Measurements from ENCODE around the gene TMC7.

Gene TMC7

DNA sequence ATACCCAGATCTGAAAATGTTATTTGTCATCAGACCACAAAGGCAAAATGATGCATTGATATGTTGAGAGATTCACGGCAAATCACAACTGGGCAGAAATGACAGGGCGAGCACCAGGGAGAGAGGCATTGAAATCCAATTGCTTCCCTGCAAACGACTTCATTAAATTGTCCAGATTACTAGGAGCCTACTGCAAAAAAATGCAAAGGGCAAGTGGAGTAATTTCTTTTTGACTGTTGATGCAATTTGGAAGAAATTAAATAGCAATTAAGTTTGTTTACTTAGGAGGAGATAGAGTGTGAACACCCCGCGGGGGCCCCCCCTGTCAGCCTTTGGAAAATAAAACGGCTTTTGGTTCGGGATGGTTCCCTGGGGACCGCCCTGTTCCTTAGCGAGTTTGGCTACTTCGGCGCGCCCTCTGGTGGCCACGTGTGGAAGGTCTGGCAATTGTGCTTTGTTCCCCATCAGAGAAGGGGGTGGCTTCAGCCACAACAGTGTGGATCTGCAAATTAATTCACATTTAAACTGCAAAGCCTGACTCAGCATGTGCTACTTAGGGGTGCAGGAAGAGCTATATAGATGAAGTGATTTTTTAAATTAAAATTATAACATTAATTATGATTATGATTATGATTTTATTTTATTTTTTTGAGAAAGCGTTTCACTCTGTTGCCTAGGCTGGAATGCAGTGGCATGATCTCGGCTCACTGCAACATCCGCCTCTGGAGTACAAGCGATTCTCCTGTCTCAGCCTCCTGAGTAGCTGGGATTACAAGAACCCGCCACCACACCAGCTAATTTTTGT is 14.5 kb upstream of the TMC7 start (continued):
- TF ChIP-seq, protein P1, sequence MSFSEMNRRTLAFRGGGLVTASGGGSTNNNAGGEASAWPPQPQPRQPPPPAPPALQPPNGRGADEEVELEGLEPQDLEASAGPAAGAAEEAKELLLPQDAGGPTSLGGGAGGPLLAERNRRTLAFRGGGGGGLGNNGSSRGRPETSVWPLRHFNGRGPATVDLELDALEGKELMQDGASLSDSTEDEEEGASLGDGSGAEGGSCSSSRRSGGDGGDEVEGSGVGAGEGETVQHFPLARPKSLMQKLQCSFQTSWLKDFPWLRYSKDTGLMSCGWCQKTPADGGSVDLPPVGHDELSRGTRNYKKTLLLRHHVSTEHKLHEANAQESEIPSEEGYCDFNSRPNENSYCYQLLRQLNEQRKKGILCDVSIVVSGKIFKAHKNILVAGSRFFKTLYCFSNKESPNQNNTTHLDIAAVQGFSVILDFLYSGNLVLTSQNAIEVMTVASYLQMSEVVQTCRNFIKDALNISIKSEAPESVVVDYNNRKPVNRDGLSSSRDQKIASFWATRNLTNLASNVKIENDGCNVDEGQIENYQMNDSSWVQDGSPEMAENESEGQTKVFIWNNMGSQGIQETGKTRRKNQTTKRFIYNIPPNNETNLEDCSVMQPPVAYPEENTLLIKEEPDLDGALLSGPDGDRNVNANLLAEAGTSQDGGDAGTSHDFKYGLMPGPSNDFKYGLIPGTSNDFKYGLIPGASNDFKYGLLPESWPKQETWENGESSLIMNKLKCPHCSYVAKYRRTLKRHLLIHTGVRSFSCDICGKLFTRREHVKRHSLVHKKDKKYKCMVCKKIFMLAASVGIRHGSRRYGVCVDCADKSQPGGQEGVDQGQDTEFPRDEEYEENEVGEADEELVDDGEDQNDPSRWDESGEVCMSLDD (tag by site-specific recombination; IDR thresholded peaks at IDR 0.05), result no peak
- no peak for TF ChIP-seq ZNF747 (tag by site-specific recombination; IDR thresholded peaks at IDR 0.05)
- TF ChIP-seq SCRT2 (tag by site-specific recombination; IDR thresholded peaks at IDR 0.05), result no peak
- TF ChIP-seq, protein P2, sequence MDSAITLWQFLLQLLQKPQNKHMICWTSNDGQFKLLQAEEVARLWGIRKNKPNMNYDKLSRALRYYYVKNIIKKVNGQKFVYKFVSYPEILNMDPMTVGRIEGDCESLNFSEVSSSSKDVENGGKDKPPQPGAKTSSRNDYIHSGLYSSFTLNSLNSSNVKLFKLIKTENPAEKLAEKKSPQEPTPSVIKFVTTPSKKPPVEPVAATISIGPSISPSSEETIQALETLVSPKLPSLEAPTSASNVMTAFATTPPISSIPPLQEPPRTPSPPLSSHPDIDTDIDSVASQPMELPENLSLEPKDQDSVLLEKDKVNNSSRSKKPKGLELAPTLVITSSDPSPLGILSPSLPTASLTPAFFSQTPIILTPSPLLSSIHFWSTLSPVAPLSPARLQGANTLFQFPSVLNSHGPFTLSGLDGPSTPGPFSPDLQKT (IDR thresholded peaks at IDR 0.05; ENCODE audit: borderline replicate concordance, low read depth, low read length), result no peak
- TF ChIP-seq ZNF501 (tag by site-specific recombination; IDR thresholded peaks at IDR 0.05), result no peak
- TF ChIP-seq ZNF777 (tag by site-specific recombination; IDR thresholded peaks at IDR 0.05; ENCODE audit: borderline replicate concordance), result no peak
- TF ChIP-seq ZFHX2 (tag by site-specific recombination; conservative IDR thresholded peaks at IDR 0.05), result no peak
- TF ChIP-seq, protein P3, sequence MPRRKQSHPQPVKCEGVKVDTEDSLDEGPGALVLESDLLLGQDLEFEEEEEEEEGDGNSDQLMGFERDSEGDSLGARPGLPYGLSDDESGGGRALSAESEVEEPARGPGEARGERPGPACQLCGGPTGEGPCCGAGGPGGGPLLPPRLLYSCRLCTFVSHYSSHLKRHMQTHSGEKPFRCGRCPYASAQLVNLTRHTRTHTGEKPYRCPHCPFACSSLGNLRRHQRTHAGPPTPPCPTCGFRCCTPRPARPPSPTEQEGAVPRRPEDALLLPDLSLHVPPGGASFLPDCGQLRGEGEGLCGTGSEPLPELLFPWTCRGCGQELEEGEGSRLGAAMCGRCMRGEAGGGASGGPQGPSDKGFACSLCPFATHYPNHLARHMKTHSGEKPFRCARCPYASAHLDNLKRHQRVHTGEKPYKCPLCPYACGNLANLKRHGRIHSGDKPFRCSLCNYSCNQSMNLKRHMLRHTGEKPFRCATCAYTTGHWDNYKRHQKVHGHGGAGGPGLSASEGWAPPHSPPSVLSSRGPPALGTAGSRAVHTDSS (tag by site-specific recombination; IDR thresholded peaks at IDR 0.05), result no peak
- no peak for TF ChIP-seq ZBTB21 (tag by site-specific recombination; IDR thresholded peaks at IDR 0.05)
- TF ChIP-seq ZNF529 (tag by site-specific recombination; IDR thresholded peaks at IDR 0.05; ENCODE audit: insufficient replicate concordance), result no peak
- no peak for TF ChIP-seq ZNF548 (tag by site-specific recombination; IDR thresholded peaks at IDR 0.05)
- TF ChIP-seq, protein P4, sequence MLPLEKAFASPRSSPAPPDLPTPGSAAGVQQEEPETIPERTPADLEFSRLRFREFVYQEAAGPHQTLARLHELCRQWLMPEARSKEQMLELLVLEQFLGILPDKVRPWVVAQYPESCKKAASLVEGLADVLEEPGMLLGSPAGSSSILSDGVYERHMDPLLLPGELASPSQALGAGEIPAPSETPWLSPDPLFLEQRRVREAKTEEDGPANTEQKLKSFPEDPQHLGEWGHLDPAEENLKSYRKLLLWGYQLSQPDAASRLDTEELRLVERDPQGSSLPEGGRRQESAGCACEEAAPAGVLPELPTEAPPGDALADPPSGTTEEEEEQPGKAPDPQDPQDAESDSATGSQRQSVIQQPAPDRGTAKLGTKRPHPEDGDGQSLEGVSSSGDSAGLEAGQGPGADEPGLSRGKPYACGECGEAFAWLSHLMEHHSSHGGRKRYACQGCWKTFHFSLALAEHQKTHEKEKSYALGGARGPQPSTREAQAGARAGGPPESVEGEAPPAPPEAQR (tag by site-specific recombination; IDR thresholded peaks at IDR 0.05), result no peak
- peak; percentile 89 for TF ChIP-seq ZNF654 (tag by site-specific recombination; IDR thresholded peaks at IDR 0.05; ENCODE audit: low read depth)
- peak; percentile 60 for TF ChIP-seq KLF1 (tag by site-specific recombination; IDR thresholded peaks at IDR 0.05)
- no peak for TF ChIP-seq ZNF211 (tag by site-specific recombination; IDR thresholded peaks at IDR 0.05; ENCODE audit: low read depth)
- no peak for TF ChIP-seq MZF1 (tag by site-specific recombination; IDR thresholded peaks at IDR 0.05; ENCODE audit: borderline replicate concordance)
- TF ChIP-seq ZNF239 (tag by site-specific recombination; IDR thresholded peaks at IDR 0.05), result no peak
- peak; percentile 62; the same call in 1 of the 2 replicates for TF ChIP-seq ZNF660 (tag by site-specific recombination; IDR thresholded peaks at IDR 0.05)
- TF ChIP-seq ZNF114 (tag by site-specific recombination; IDR thresholded peaks at IDR 0.05), result no peak
- TF ChIP-seq YY1 (tag by site-specific recombination; IDR thresholded peaks at IDR 0.05), result no peak
- TF ChIP-seq ZNF596 (tag by site-specific recombination; IDR thresholded peaks at IDR 0.05), result no peak
- TF ChIP-seq MEIS1 (CRISPR knock-in tag; IDR thresholded peaks at IDR 0.05; ENCODE audit: borderline replicate concordance), result no peak
- TF ChIP-seq, protein P5, sequence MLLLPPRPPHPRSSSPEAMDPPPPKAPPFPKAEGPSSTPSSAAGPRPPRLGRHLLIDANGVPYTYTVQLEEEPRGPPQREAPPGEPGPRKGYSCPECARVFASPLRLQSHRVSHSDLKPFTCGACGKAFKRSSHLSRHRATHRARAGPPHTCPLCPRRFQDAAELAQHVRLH (tag by site-specific recombination; IDR thresholded peaks at IDR 0.05), result no peak
- TF ChIP-seq ZNF670 (tag by site-specific recombination; IDR thresholded peaks at IDR 0.05; ENCODE audit: low read depth), result no peak
- TF ChIP-seq ZNF664 (tag by site-specific recombination; IDR thresholded peaks at IDR 0.05), result no peak
- TF ChIP-seq ZNF202 (tag by site-specific recombination; IDR thresholded peaks at IDR 0.05; ENCODE audit: borderline replicate concordance), result no peak
- peak; percentile 79 for TF ChIP-seq ZSCAN30 (tag by site-specific recombination; IDR thresholded peaks at IDR 0.05)
- no peak for TF ChIP-seq SETDB1 (IDR thresholded peaks at IDR 0.05; ENCODE audit: insufficient read length, low read length)
- TF ChIP-seq ZNF10 (tag by site-specific recombination; IDR thresholded peaks at IDR 0.05), result no peak
- TF ChIP-seq, protein P6, sequence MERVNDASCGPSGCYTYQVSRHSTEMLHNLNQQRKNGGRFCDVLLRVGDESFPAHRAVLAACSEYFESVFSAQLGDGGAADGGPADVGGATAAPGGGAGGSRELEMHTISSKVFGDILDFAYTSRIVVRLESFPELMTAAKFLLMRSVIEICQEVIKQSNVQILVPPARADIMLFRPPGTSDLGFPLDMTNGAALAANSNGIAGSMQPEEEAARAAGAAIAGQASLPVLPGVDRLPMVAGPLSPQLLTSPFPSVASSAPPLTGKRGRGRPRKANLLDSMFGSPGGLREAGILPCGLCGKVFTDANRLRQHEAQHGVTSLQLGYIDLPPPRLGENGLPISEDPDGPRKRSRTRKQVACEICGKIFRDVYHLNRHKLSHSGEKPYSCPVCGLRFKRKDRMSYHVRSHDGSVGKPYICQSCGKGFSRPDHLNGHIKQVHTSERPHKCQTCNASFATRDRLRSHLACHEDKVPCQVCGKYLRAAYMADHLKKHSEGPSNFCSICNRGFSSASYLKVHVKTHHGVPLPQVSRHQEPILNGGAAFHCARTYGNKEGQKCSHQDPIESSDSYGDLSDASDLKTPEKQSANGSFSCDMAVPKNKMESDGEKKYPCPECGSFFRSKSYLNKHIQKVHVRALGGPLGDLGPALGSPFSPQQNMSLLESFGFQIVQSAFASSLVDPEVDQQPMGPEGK (tag by site-specific recombination; IDR thresholded peaks at IDR 0.05), result peak; percentile 64

Data from HEK293 (cell line).